Measurements from ENCODE around the gene CRACR2B. TPM values are rescaled to one million over a fixed set of nuclear protein-coding genes. Genes with fewer than 3 reads are reported as not detected.
A peak's percentile ranks its signal among the peaks of the same experiment; 100 is the strongest.

The CRACR2B gene
- total and polyA plus RNA-seq, 3 experiments from 2014 or later: 2.4 to 3.6 TPM; not detected in 1

- no peak overlapping the region for H3K4me3 Mint-ChIP-seq
- no peaks in the 10 kb centered on the region for H3K9me3 ChIP-seq (ENCODE audit: low read length)
- no peaks in the 10 kb centered on the region for H3K9me3 Mint-ChIP-seq
- H3K27me3 Mint-ChIP-seq: no peaks in the 10 kb centered on the region
- no peak for DNase-seq
- H3K4me3 ChIP-seq (ENCODE audit: low read length): no peak overlapping the region
- no peaks in the 10 kb centered on the region for H3K36me3 ChIP-seq (ENCODE audit: insufficient read depth, low read length)
- no peaks in the 10 kb centered on the region for H3K36me3 Mint-ChIP-seq
- POLR2A ChIA-PET: no interaction called here
- no peak overlapping the region for H3K27ac ChIP-seq (ENCODE audit: low read depth, low read length)
- no peak overlapping the region for H3K27ac Mint-ChIP-seq
- no peaks in the 10 kb centered on the region for H3K27me3 ChIP-seq (ENCODE audit: insufficient read depth, low read length, poor library complexity, severe bottlenecking)
- H3K4me1 Mint-ChIP-seq: peaks cover 4 to 8% (median 5%) of the 10 kb centered on the region in 3 donors
- H3K4me1 ChIP-seq (ENCODE audit: insufficient read depth, low read length): no peaks in the 10 kb centered on the region
- CTCF ChIA-PET: no interaction called here
These were observed 31.8 kb downstream of the CRACR2B start for GRCh38 chr11:859394-860131.

DNA sequence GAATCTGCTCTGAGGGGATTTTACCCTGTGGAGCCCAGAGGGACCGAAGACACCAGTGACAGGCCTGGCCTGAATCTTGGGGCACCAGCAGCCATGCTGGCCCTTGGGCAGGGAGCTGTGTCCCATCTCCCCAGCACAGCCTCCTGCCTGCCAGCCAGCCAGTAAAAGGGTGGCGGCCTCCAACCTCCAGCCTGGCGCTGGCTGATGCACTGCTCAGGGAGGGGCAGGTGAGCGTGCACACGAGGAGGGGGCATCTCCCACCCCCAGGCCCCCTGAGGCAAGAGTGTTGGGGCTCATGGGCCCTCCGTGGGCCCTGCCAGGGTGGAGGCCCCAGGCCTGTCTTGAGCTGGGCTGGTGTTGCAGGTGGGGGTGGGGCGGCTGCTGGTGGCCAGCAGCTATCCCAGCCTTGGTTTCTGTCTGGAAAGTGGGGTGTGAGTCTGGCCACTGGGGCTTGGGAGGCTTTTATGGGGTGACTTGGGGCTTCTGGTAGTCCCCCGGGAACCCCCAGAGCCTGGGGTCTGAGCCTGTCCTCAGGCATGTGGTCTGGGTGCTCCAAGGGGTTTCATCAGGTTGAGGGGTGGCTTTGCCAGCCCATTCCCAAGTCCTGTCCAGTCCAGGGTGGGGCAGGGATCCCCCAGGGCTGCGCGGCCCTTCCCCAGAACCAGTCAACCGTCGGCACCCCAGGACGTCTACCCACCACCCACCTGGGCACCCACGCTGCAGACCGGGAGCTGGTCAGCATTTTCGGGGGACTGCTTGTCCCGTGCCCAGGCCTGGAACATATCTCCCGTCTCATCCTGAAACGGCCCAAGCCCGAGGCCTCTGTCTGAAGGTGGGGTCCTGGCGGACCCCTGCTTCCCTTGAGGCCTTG lies 32.8 kb downstream of the CRACR2B start:
- no peaks in the 10 kb centered on the region for H3K9me3 ChIP-seq (ENCODE audit: low read length)
- no peaks in the 10 kb centered on the region for H3K27me3 ChIP-seq (ENCODE audit: insufficient read depth, low read length, poor library complexity, severe bottlenecking)
- DNase-seq: no peak
- Mint-ChIP-seq H3K4me1 (peaks cover 4 to 8% (median 5%) of the 10 kb centered on the region in 3 donors), H3K27ac (no peak overlapping the region), H3K9me3 (no peaks in the 10 kb centered on the region), H3K27me3 (no peaks in the 10 kb centered on the region), H3K4me3 (no peak overlapping the region), H3K36me3 (no peaks in the 10 kb centered on the region)
- H3K36me3 ChIP-seq (ENCODE audit: insufficient read depth, low read length): no peaks in the 10 kb centered on the region
- H3K4me3 ChIP-seq (ENCODE audit: low read length): no peak overlapping the region
- POLR2A ChIA-PET: no interaction called here
- CTCF ChIA-PET: no interaction called here
- no peak overlapping the region for H3K27ac ChIP-seq (ENCODE audit: low read depth, low read length)
- H3K4me1 ChIP-seq (ENCODE audit: insufficient read depth, low read length): no peaks in the 10 kb centered on the region

DNA sequence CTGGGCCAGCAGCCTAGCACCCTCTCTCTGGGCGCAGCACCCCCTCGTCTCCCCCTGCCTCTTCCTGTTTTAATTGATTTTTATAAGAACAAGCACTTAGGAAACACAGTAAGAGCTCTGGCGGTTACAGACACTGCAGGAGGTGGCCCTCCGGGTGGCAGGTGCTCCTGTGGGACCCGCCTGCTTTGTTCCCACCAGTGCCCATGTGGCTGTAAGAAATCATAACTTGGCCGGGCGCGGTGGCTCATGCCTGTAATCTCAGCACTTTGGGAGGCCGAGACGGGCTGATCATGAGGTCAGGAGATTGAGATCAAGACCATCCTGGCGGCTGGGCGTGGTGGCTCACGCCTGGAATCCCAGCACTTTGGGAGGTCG lies 33.4 kb downstream of the CRACR2B start:
- Histone ChIP-seq H3K4me3 (ENCODE audit: low read length) (no peak overlapping the region), H3K9me3 (ENCODE audit: low read length) (no peaks in the 10 kb centered on the region), H3K27me3 (ENCODE audit: insufficient read depth, low read length, poor library complexity, severe bottlenecking) (no peaks in the 10 kb centered on the region), H3K27ac (ENCODE audit: low read depth, low read length) (no peak overlapping the region), H3K4me1 (ENCODE audit: insufficient read depth, low read length) (no peaks in the 10 kb centered on the region), H3K36me3 (ENCODE audit: insufficient read depth, low read length) (no peaks in the 10 kb centered on the region)
- Mint-ChIP-seq H3K27me3 (no peaks in the 10 kb centered on the region), H3K4me1 (peaks cover 4 to 8% (median 5%) of the 10 kb centered on the region in 3 donors), H3K9me3 (no peaks in the 10 kb centered on the region), H3K27ac (no peak overlapping the region), H3K36me3 (no peaks in the 10 kb centered on the region), H3K4me3 (no peak overlapping the region)
- DNase-seq: no peak
- POLR2A ChIA-PET: no interaction called here
- CTCF ChIA-PET: no interaction called here

DNA sequence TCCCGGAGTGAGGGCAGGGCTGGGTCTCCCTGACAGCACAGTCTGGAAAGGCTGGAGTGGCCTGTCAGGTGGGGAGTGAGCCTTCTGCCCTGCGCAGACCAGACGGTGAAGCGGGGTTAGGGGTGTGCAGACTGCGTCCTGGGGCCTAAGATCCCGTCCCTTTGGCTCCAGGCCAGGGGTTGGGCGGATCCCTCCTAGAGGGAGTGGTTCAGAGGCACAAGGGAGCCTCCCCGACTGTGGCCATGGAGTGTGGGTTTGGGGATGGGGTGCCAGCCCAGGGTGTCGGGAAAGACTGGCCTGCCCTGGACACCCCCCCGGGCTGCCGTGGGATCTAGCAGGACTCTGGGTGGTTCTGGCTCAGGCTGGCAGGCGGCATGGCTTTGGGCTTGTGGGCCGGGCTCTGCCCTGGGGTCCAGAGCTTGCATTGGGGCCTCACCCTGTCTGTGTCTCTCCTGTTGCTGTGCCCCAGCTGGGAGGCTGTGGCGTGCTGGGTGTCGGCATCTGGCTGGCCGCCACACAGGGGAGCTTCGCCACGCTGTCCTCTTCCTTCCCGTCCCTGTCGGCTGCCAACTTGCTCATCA lies 34.5 kb downstream of the CRACR2B start:
- H3K36me3 Mint-ChIP-seq: no peaks in the 10 kb centered on the region
- no peaks in the 10 kb centered on the region for H3K27me3 Mint-ChIP-seq
- CTCF ChIA-PET: no interaction called here
- no peak for DNase-seq
- Histone ChIP-seq H3K27me3 (ENCODE audit: insufficient read depth, low read length, poor library complexity, severe bottlenecking) (no peaks in the 10 kb centered on the region), H3K27ac (ENCODE audit: low read depth, low read length) (no peak overlapping the region), H3K4me1 (ENCODE audit: insufficient read depth, low read length) (no peaks in the 10 kb centered on the region), H3K9me3 (ENCODE audit: low read length) (no peaks in the 10 kb centered on the region), H3K4me3 (ENCODE audit: low read length) (no peak overlapping the region), H3K36me3 (ENCODE audit: insufficient read depth, low read length) (no peaks in the 10 kb centered on the region)
- H3K9me3 Mint-ChIP-seq: no peaks in the 10 kb centered on the region
- POLR2A ChIA-PET: no interaction called here
- H3K4me3 Mint-ChIP-seq: no peak overlapping the region
- no peak overlapping the region for H3K27ac Mint-ChIP-seq
- peaks cover 0 to under 1% (median under 1%) of the 10 kb centered on the region in 3 donors for H3K4me1 Mint-ChIP-seq

- no peak overlapping the region for H3K4me3 Mint-ChIP-seq
- no peak overlapping the region for H3K27ac Mint-ChIP-seq
- H3K36me3 Mint-ChIP-seq: no peaks in the 10 kb centered on the region
- no peaks in the 10 kb centered on the region for H3K9me3 ChIP-seq (ENCODE audit: low read length)
- POLR2A ChIA-PET: no interaction called here
- no peak overlapping the region for H3K4me3 ChIP-seq (ENCODE audit: low read length)
- H3K9me3 Mint-ChIP-seq: no peaks in the 10 kb centered on the region
- CTCF ChIA-PET: no interaction called here
- no peaks in the 10 kb centered on the region for H3K27me3 Mint-ChIP-seq
- H3K27me3 ChIP-seq (ENCODE audit: insufficient read depth, low read length, poor library complexity, severe bottlenecking): no peaks in the 10 kb centered on the region
- H3K4me1 ChIP-seq (ENCODE audit: insufficient read depth, low read length): no peaks in the 10 kb centered on the region
- H3K36me3 ChIP-seq (ENCODE audit: insufficient read depth, low read length): no peaks in the 10 kb centered on the region
- no peaks in the 10 kb centered on the region for H3K4me1 Mint-ChIP-seq
- DNase-seq: no peak
- no peak overlapping the region for H3K27ac ChIP-seq (ENCODE audit: low read depth, low read length)
These were observed 34.9 kb downstream of the CRACR2B start for GRCh38 chr11:862696-863022.

DNA sequence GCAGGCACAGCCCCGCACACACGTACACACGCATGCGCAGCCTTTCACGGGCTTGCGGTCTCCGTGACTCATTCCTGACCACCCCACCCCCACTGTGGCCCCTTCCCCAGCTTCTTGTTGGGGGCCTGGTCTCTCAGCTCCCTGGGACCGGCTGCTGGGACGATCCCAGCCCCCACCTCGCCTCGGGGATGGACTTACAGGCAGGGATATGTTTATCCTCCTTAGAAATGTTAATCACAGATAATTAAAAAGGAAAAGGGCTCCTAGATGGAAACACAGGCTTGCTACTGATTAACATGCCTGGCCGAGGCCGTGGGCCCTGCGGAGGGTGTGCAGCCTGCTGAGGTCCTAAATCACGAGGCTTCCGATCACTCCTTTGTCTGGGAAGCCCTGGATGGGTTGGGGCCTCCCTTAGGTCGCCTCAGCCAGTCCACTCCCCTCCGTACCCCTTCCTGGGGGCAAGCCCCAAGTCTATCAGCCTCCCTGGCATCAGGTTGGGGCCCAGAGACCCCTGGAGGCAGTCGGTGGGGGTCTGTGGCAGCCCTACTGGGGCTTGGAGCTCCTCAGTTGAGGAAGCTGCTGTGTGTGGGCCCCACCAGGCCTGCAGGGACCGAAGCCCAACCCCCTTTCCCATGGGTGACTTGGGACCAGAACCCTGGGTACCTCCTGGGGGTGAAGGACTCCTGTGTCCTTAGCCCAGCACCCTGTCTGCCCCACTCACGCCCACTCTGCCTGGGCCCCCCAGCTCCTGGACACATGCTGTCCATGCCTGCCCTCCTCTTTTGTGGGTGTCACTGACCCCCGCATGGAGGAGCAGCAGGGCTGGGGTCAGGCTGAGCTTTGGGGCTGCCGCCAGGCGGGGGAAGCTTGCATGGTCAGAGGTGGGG lies 35.5 kb downstream of the CRACR2B start:
- Histone ChIP-seq H3K4me1 (ENCODE audit: insufficient read depth, low read length) (no peaks in the 10 kb centered on the region), H3K9me3 (ENCODE audit: low read length) (no peaks in the 10 kb centered on the region), H3K4me3 (ENCODE audit: low read length) (no peak overlapping the region), H3K27me3 (ENCODE audit: insufficient read depth, low read length, poor library complexity, severe bottlenecking) (no peaks in the 10 kb centered on the region), H3K36me3 (ENCODE audit: insufficient read depth, low read length) (no peaks in the 10 kb centered on the region), H3K27ac (ENCODE audit: low read depth, low read length) (no peak overlapping the region)
- POLR2A ChIA-PET: no interaction called here
- no peak overlapping the region for H3K4me3 Mint-ChIP-seq
- no peaks in the 10 kb centered on the region for H3K4me1 Mint-ChIP-seq
- H3K36me3 Mint-ChIP-seq: no peaks in the 10 kb centered on the region
- H3K27ac Mint-ChIP-seq: no peak overlapping the region
- H3K9me3 Mint-ChIP-seq: no peaks in the 10 kb centered on the region
- CTCF ChIA-PET: no interaction called here
- H3K27me3 Mint-ChIP-seq: no peaks in the 10 kb centered on the region
- no peak for DNase-seq

DNA sequence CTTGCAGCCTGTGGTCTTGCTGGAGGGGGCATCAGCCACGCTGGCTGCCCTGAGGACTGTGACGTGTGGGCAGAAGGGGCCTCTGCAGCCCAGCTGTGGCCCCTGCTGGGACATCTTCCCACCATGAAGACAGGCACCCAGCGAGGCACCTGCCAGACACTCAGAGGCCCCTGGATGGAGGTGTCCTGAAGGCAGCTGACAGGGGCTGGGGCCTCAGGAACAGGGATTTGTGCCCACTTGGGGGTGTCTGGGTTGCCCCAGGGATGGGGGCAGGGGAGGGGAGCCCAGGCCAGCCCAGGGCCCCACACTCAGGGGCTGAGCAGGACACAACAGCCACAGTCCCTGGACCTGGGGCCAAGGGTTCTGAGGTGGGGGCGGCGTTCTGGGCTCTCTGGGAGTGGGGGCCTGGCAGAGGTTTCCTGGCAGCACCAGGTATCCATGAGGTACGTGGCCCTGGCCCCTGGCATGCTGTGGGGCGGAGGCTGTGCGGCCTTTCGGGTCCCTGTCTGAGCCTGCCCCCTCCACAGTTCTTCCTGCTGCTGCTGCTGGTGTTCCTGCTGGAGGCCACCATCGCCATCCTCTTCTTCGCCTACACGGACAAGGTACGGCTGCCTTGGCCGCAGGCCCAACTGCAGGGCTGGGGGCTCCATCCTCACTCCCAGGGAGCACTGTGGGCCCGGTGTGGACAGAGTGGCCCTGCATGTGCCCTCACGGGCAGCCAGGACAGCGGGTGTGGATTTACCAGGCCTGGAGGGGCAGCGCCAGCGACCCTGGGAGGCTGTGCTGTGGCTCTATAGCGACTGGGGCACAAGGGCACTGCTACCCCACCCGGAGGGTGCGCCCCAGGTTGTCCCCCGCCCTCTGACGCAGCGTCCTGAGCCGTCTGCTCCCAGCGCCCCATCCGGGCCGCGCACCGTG lies 36.5 kb downstream of the CRACR2B start:
- Histone ChIP-seq H3K27me3 (ENCODE audit: insufficient read depth, low read length, poor library complexity, severe bottlenecking) (no peaks in the 10 kb centered on the region), H3K4me1 (ENCODE audit: insufficient read depth, low read length) (no peaks in the 10 kb centered on the region), H3K9me3 (ENCODE audit: low read length) (no peaks in the 10 kb centered on the region), H3K27ac (ENCODE audit: low read depth, low read length) (no peak overlapping the region), H3K4me3 (ENCODE audit: low read length) (no peak overlapping the region), H3K36me3 (ENCODE audit: insufficient read depth, low read length) (no peaks in the 10 kb centered on the region)
- ChIA-PET POLR2A (no interaction called here), CTCF (no interaction called here)
- Mint-ChIP-seq H3K4me3 (no peak overlapping the region), H3K9me3 (no peaks in the 10 kb centered on the region), H3K27ac (peak overlapping the region in 1 of 8 donors; percentile 46), H3K27me3 (no peaks in the 10 kb centered on the region), H3K36me3 (peaks cover 0 to 2% (median 0%) of the 10 kb centered on the region in 3 donors), H3K4me1 (no peaks in the 10 kb centered on the region)
- DNase-seq: no peak
